GM19438 (cell line): ENCODE results near the gene SPINK4.

ENCODE experiments used
- ATAC-seq: cut with Tn5 transposase; IDR thresholded peaks from one replicate; pipeline ENCODE4 v1.9.1; 2021; ENCODE audit warnings: low read depth; ENCODE audit not compliant: unreplicated experiment

Gene SPINK4

GRCh38 chr9:33290247-33291030, 50.5 kb downstream of the SPINK4 start, which contains the start of gene NFX1:
Gene NFX1, plus strand, starts transcription at chr9:33290516. Its CDS starts 57 bp downstream, at chr9:33290573.
- ATAC-seq = peak; percentile 85

GRCh38 chr9:33291031-33291397, 51.0 kb downstream of the SPINK4 start:
- ATAC-seq = no peak

- ATAC-seq = no peak
Observed at GRCh38 chr9:33291901-33292300, 51.9 kb downstream of the SPINK4 start.

- no peak for ATAC-seq
Observed at GRCh38 chr9:33293782-33294181, 53.8 kb downstream of the SPINK4 start.

GRCh38 chr9:33294670-33295432, 54.9 kb downstream of the SPINK4 start:
- ATAC-seq = no peak

- no peak for ATAC-seq
Observed at GRCh38 chr9:33295571-33295970, 55.6 kb downstream of the SPINK4 start.

- ATAC-seq = peak; percentile 91
Observed at GRCh38 chr9:33297432-33297831, 57.5 kb downstream of the SPINK4 start.
